Activated CD8-positive, alpha-beta T cell treated with anti-CD3 and anti-CD28 coated beads for 36 hours (primary cell): ENCODE results near the gene RBFOX1. TPM values are rescaled to one million over a fixed set of nuclear protein-coding genes. Genes with fewer than 3 reads are reported as not detected.

Experiments used
- ATAC-seq: fragments of 200-7000 bp; cut with Tn5 transposase; one replicate; pipeline ENCODE4 v1.10.0; 2021; ENCODE audit warnings: mild to moderate bottlenecking, moderate library complexity
- CTCF ChIA-PET: fragments of 350-600 bp; sonication (Branson Sonifier 250); formaldehyde crosslinking; loops from one replicate; lab custom pipeline; 2021; ENCODE audit warnings: antibody characterized with exemption; lab: Charles Lee
- POLR2A ChIA-PET: fragments of 350-600 bp; sonication (Branson Sonifier 250); formaldehyde crosslinking; loops from one replicate; lab custom pipeline; 2021; ENCODE audit warnings: antibody characterized with exemption; lab: Charles Lee
- DNase-seq: peaks from one replicate; pipeline ENCODE4 v3.0.0-alpha.2; 2020
- H3K27ac Mint-ChIP-seq: one replicate; pipeline ENCODE4 v1.8.0; 2021; ENCODE audit warnings: mild to moderate bottlenecking, mixed read lengths
- H3K27me3 Mint-ChIP-seq: one replicate; pipeline ENCODE4 v1.8.0; 2021; ENCODE audit warnings: mixed read lengths
- H3K36me3 Mint-ChIP-seq: one replicate; pipeline ENCODE4 v1.8.0; 2021; ENCODE audit warnings: low read depth, mixed read lengths
- H3K4me1 Mint-ChIP-seq: one replicate; pipeline ENCODE4 v1.8.0; 2021; ENCODE audit warnings: low read depth, mixed read lengths
- H3K4me3 Mint-ChIP-seq: one replicate; pipeline ENCODE4 v1.8.0; 2021; ENCODE audit warnings: mild to moderate bottlenecking, moderate library complexity, mixed read lengths
- H3K9me3 Mint-ChIP-seq: one replicate; pipeline ENCODE4 v1.8.0; 2021; ENCODE audit warnings: mixed read lengths
- intact Hi-C: fragments of 100-400 bp; cut with micrococcal nuclease; formaldehyde crosslinking; loops from one replicate; pipeline ENCODE4 v1.10.0; 2022
- total RNA-seq, 2 experiments: library from RNA; stranded (reverse); gene quantifications; one replicate each; pipeline ENCODE4 v1.2.3, GENCODE V29; 2021
- TF ChIP-seq, protein P1 (sequence below): fragments of 200-600 bp; IDR thresholded peaks from one replicate; pipeline ENCODE4 v1.8.0; 2022; ENCODE audit warnings: antibody characterized with exemption, mild to moderate bottlenecking

RBFOX1 gene
- total RNA-seq, 2 experiments from 2014 or later = not detected

DNA sequence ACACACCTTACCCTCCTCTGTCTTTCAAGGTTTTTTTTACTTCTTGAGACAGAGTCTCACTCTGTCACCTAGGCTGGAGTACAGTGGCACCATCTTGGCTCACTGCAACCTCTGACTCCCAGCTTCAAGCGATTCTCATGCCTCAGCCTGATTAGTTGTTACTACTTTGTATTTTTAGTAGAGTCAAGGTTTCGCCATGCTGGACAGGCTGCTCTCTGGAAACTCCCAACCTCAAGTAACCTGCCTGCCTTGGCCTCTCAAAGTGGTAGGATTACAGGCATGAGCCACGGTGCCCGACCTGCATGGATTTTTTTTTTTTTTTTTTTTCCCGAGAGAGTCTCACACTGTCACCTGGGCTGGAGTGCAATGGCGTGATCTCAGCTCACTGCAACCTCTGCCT is 273.2 kb downstream of the RBFOX1 start:
- ChIA-PET POLR2A (no interaction called here), CTCF (no interaction called here)
- no peaks in the 10 kb centered on the region for H3K4me1 Mint-ChIP-seq
- intact Hi-C loops = no loop called here
- DNase-seq (no peak), ATAC-seq (no peak)
- H3K9me3 Mint-ChIP-seq = peaks cover 11% of the 10 kb centered on the region
- no peaks in the 10 kb centered on the region for H3K36me3 Mint-ChIP-seq
- no peak overlapping the region for H3K27ac Mint-ChIP-seq
- TF ChIP-seq, protein P1, sequence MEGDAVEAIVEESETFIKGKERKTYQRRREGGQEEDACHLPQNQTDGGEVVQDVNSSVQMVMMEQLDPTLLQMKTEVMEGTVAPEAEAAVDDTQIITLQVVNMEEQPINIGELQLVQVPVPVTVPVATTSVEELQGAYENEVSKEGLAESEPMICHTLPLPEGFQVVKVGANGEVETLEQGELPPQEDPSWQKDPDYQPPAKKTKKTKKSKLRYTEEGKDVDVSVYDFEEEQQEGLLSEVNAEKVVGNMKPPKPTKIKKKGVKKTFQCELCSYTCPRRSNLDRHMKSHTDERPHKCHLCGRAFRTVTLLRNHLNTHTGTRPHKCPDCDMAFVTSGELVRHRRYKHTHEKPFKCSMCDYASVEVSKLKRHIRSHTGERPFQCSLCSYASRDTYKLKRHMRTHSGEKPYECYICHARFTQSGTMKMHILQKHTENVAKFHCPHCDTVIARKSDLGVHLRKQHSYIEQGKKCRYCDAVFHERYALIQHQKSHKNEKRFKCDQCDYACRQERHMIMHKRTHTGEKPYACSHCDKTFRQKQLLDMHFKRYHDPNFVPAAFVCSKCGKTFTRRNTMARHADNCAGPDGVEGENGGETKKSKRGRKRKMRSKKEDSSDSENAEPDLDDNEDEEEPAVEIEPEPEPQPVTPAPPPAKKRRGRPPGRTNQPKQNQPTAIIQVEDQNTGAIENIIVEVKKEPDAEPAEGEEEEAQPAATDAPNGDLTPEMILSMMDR = no peak
- H3K27me3 Mint-ChIP-seq = no peaks in the 10 kb centered on the region
- H3K4me3 Mint-ChIP-seq = no peak overlapping the region

DNA sequence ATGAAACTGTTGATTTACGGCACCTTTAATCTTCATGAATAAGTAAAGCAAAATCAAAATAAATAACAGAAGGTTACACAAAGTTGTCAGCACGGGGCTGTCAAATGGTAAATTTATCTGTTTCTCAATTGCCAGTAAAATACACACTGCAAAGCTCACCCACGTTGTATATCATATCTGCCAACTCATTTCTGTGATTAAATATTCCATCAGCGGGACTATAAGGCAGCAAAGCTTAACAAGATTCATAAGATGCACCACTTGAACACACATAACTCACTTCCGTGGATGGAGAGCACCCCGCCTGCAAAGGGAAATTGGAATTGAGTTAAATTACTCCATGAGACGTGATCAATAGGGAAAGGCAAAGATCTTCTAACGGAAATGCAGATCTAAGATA is 280.0 kb downstream of the RBFOX1 start:
- Mint-ChIP-seq H3K27me3 (no peaks in the 10 kb centered on the region), H3K27ac (no peak overlapping the region), H3K4me1 (no peaks in the 10 kb centered on the region), H3K36me3 (no peaks in the 10 kb centered on the region), H3K9me3 (peaks cover 20% of the 10 kb centered on the region), H3K4me3 (no peak overlapping the region)
- TF ChIP-seq, protein P1 = no peak
- ATAC-seq (no peak), DNase-seq (no peak)
- POLR2A ChIA-PET = no interaction called here
- intact Hi-C loops = no loop called here
- CTCF ChIA-PET = no interaction called here

DNA sequence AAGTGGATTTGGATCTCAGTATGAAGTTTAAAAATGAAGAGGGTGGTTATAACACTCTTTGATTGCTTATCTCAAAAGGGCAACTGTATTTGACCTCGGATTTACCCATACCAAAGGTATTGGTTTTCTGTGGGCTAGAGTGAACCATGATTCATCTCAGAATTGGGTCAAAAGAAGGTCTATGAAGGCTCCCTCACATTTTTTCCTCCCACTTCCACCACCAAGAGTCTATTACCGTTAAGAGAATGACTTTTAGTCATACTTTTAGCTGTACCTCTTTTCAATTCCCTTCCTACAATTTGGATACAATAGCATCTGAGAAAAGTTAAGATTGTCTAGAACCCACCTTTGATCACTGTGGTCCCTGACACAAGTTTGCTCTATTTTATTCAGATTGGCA is 280.9 kb downstream of the RBFOX1 start:
- Mint-ChIP-seq H3K36me3 (no peaks in the 10 kb centered on the region), H3K27me3 (no peaks in the 10 kb centered on the region), H3K27ac (no peak overlapping the region), H3K9me3 (peaks cover 20% of the 10 kb centered on the region), H3K4me1 (no peaks in the 10 kb centered on the region), H3K4me3 (no peak overlapping the region)
- ChIA-PET POLR2A (no interaction called here), CTCF (no interaction called here)
- TF ChIP-seq, protein P1 = no peak
- ATAC-seq = no peak
- no peak for DNase-seq
- intact Hi-C loops = no loop called here

DNA sequence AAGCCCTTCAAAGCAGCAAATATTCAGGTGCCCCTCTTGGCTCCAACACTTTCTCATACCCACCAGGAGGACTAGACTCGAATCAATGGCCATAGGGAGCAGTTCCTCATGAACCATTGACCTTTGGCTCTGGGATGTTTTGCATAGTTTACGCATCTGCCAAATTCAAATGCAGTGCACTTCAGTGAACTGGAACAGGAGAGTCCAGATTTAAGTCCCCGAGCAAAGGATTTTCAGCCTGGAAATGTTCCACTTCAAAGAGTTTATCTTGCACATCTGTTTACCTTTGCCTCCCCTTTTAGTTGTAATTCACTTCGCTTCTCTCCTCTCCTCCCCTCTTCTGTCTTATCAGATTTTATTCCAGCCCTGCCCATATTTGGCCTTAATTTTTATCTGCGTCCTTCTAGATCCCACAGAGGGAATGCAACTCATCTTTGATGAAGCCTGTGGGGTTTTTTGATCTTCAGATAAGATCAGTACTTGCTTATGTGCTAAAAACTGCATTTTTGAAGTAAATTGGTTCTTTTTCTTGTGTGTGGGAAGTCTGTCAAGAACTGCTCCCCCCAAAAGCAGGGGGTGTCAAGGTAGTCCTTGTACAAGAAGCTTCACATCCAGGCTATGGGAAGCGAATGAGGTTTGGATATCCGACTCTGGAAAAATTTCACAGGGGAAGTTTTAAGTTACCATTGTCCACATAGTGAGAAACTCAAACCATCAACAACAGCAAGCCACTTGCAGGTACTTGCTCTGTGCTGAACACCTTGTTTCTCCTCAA is 281.6 kb downstream of the RBFOX1 start:
- TF ChIP-seq, protein P1 = no peak
- Mint-ChIP-seq H3K27ac (no peak overlapping the region), H3K9me3 (peaks cover 20% of the 10 kb centered on the region), H3K4me1 (no peaks in the 10 kb centered on the region), H3K27me3 (no peaks in the 10 kb centered on the region), H3K4me3 (no peak overlapping the region), H3K36me3 (no peaks in the 10 kb centered on the region)
- intact Hi-C loops = no loop called here
- POLR2A ChIA-PET = no interaction called here
- CTCF ChIA-PET = no interaction called here
- ATAC-seq (no peak), DNase-seq (no peak)

DNA sequence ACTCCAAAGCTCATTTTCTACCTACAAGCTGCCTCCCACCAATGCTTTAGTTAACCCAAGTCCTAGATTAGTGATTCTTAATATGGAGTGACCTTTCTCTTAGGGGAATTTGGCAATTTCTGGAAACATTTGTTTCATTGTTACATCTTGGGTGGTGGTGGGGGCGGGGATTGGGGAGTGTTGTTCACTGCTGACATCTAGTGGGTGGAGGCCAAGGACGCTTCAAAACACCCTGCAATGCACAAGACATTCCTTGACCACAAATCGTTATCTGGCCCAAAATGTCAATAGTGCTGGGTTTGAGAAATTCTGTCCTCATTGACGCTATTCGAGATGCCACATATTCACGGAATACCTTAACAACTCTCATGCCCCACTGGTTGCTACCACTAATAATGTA is 282.9 kb downstream of the RBFOX1 start:
- POLR2A ChIA-PET = no interaction called here
- H3K27ac Mint-ChIP-seq = no peak overlapping the region
- CTCF ChIA-PET = no interaction called here
- H3K4me1 Mint-ChIP-seq = no peaks in the 10 kb centered on the region
- peaks cover 22% of the 10 kb centered on the region for H3K9me3 Mint-ChIP-seq
- intact Hi-C loops = no loop called here
- H3K4me3 Mint-ChIP-seq = no peak overlapping the region
- ATAC-seq (no peak), DNase-seq (no peak)
- no peaks in the 10 kb centered on the region for H3K36me3 Mint-ChIP-seq
- TF ChIP-seq, protein P1 = no peak
- no peaks in the 10 kb centered on the region for H3K27me3 Mint-ChIP-seq
